ENCODE data around the gene ALK. TPM values are rescaled to one million over a fixed set of nuclear protein-coding genes. Genes with fewer than 3 reads are reported as not detected.

Gene ALK
- total and polyA plus RNA-seq, 2 donors (not counting 1 experiment from before 2014, with no cell fraction given) = not detected

DNA sequence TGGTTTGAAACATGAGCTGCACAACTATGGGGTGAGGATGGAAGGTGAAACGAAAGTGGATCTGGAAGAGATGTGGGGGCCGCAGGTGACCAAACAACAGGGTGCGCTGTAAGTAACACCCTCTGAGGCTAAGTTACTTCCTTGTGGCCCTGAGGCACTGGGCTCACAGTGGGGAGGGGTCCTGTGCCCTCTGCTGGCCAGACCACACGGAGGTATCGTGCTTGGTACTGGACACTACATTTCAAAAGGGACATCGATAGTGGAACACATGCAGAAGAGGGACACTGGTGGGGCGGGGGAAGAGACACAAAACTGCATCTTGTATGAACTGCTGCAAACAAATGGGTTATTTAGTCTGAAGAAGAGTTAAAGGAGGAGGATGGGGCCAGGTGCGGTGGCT is 695.6 kb downstream of the ALK start:
- POLR2A ChIA-PET = no interaction called here
- Histone ChIP-seq H4K20me1 (ENCODE audit: control insufficient read depth, insufficient read depth, low read length, poor library complexity, severe bottlenecking) (no peaks in the 10 kb centered on the region), H3K4me1 (ENCODE audit: control insufficient read depth in 2 of 2, insufficient read depth in 2 of 2, low read length in 2 of 2) (no peaks in the 10 kb centered on the region), H3K4me2 (replicated peaks; ENCODE audit: low read depth, low read length, poor library complexity, severe bottlenecking) (no peak overlapping the region), H2AFZ (ENCODE audit: insufficient read depth, low read depth, low read length, poor library complexity, severe bottlenecking) (no peak overlapping the region), H3K79me2 (ENCODE audit: control insufficient read depth, insufficient read depth, low read length) (no peaks in the 10 kb centered on the region), H3K4me3 (ENCODE audit: control extremely low read depth in 1 of 5, extremely low read depth in 1 of 5, insufficient read depth in 1 of 5, low read depth in 2 of 5, low read length in 4 of 5) (no peak overlapping the region), H3K27ac (ENCODE audit: low read length in 2 of 2) (no peak overlapping the region), H3K9me3 (ENCODE audit: control extremely low read depth in 1 of 3, control insufficient read depth in 2 of 3, insufficient read depth in 1 of 3, low read length in 2 of 3) (no peaks in the 10 kb centered on the region), H3K36me3 (replicated peaks in 1 of 2; ENCODE audit: control extremely low read depth in 1 of 2, control insufficient read depth in 1 of 2, extremely low read depth in 1 of 2, insufficient read depth in 2 of 2, low read length in 1 of 2) (no peaks in the 10 kb centered on the region), H3K27me3 (replicated peaks in 1 of 4; ENCODE audit: control extremely low read depth in 1 of 4, control insufficient read depth in 3 of 4, insufficient read depth in 4 of 4, low read length in 3 of 4) (no peaks in the 10 kb centered on the region), H3K9ac (ENCODE audit: low read length) (no peak overlapping the region)
- CTCF ChIA-PET = no interaction called here
- Mint-ChIP-seq H3K27ac (no peak overlapping the region), H3K9me3 (ENCODE audit: insufficient read depth) (no peaks in the 10 kb centered on the region), H3K27me3 (peaks cover 19% of the 10 kb centered on the region), H3K4me3 (no peak overlapping the region), H3K4me1 (no peaks in the 10 kb centered on the region)
- 80% methylated on average over 8 of the region's 8 CpGs for WGBS (ENCODE audit: insufficient coverage)
- no peak for DNase-seq
- no peak for ATAC-seq (ENCODE audit: low read depth)
- TF ChIP-seq, protein P1, sequence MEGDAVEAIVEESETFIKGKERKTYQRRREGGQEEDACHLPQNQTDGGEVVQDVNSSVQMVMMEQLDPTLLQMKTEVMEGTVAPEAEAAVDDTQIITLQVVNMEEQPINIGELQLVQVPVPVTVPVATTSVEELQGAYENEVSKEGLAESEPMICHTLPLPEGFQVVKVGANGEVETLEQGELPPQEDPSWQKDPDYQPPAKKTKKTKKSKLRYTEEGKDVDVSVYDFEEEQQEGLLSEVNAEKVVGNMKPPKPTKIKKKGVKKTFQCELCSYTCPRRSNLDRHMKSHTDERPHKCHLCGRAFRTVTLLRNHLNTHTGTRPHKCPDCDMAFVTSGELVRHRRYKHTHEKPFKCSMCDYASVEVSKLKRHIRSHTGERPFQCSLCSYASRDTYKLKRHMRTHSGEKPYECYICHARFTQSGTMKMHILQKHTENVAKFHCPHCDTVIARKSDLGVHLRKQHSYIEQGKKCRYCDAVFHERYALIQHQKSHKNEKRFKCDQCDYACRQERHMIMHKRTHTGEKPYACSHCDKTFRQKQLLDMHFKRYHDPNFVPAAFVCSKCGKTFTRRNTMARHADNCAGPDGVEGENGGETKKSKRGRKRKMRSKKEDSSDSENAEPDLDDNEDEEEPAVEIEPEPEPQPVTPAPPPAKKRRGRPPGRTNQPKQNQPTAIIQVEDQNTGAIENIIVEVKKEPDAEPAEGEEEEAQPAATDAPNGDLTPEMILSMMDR (IDR thresholded peaks at IDR 0.05) = no peak
- no peak for TF ChIP-seq EZH2 (IDR thresholded peaks at IDR 0.05; ENCODE audit: borderline replicate concordance, insufficient read depth, low read depth, low read length, poor library complexity, severe bottlenecking)
- intact Hi-C loops (cut with micrococcal nuclease) = no loop called here

DNA sequence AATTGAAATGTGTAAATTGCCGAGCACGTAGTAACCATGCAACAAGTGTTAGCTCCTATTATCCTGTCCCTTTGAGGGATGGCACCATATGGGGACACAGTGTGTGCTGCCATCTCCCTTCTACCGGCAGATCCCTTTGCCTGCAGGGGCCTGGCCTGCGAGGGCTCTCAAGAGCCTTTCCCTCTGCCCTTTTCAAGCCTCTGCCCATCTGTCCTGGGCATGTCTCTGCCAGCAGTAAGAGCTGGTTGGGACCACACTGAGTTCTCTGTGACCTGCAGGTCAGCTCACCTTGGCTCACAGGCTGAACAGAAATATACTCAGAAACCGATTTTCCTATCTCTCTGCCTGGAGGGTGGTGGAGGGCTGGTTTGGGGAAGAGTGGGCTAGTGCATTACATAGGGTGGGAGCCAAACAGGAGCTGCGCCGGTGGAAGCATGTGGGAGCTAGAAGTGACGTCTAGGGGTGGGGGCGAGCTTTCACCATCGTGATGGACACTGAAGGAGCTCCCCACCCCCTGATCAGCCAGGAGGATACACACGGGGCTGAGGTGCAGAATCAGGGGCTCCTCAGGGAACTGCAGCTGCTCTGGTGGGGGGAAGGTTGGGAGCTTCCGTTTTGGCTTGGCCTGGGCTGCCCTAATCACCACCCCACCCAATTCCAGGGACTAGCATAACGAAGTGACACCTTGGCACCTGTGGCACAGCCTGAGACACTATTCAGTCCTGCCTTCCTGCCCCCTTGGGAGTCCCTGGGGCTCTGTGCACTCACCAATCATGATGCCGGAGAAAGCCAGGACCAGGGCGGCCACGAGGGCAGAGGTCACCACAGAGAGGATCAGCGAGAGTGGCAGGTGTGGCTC is 696.5 kb downstream of the ALK start:
- no peak overlapping the region for H3K4me3 Mint-ChIP-seq
- Histone ChIP-seq H3K9ac (ENCODE audit: low read length) (no peak overlapping the region), H3K27ac (ENCODE audit: low read length in 2 of 2) (no peak overlapping the region), H2AFZ (ENCODE audit: insufficient read depth, low read depth, low read length, poor library complexity, severe bottlenecking) (no peak overlapping the region), H3K4me2 (replicated peaks; ENCODE audit: low read depth, low read length, poor library complexity, severe bottlenecking) (no peak overlapping the region), H3K79me2 (ENCODE audit: control insufficient read depth, insufficient read depth, low read length) (no peaks in the 10 kb centered on the region), H3K36me3 (replicated peaks in 1 of 2; ENCODE audit: control extremely low read depth in 1 of 2, control insufficient read depth in 1 of 2, extremely low read depth in 1 of 2, insufficient read depth in 2 of 2, low read length in 1 of 2) (no peaks in the 10 kb centered on the region), H3K4me3 (ENCODE audit: control extremely low read depth in 1 of 5, extremely low read depth in 1 of 5, insufficient read depth in 1 of 5, low read depth in 2 of 5, low read length in 4 of 5) (no peak overlapping the region), H3K4me1 (ENCODE audit: control insufficient read depth in 2 of 2, insufficient read depth in 2 of 2, low read length in 2 of 2) (no peaks in the 10 kb centered on the region), H4K20me1 (ENCODE audit: control insufficient read depth, insufficient read depth, low read length, poor library complexity, severe bottlenecking) (no peaks in the 10 kb centered on the region), H3K9me3 (ENCODE audit: control extremely low read depth in 1 of 3, control insufficient read depth in 2 of 3, insufficient read depth in 1 of 3, low read length in 2 of 3) (peaks cover 0 to 4% (median 0%) of the 10 kb centered on the region in 3 donors), H3K27me3 (replicated peaks in 1 of 4; ENCODE audit: control extremely low read depth in 1 of 4, control insufficient read depth in 3 of 4, insufficient read depth in 4 of 4, low read length in 3 of 4) (no peaks in the 10 kb centered on the region)
- DNase-seq (no peak), ATAC-seq (ENCODE audit: low read depth) (no peak)
- POLR2A ChIA-PET = no interaction called here
- H3K27me3 Mint-ChIP-seq = peaks cover 19% of the 10 kb centered on the region
- WGBS (ENCODE audit: insufficient coverage) = 93% methylated on average over 10 of the region's 17 CpGs
- intact Hi-C loops (cut with micrococcal nuclease) = no loop called here
- no peak overlapping the region for H3K27ac Mint-ChIP-seq
- H3K9me3 Mint-ChIP-seq (ENCODE audit: insufficient read depth) = no peaks in the 10 kb centered on the region
- TF ChIP-seq, protein P1 (IDR thresholded peaks at IDR 0.05) = no peak
- no peak for TF ChIP-seq EZH2 (IDR thresholded peaks at IDR 0.05; ENCODE audit: borderline replicate concordance, insufficient read depth, low read depth, low read length, poor library complexity, severe bottlenecking)
- CTCF ChIA-PET = no interaction called here
- H3K4me1 Mint-ChIP-seq = no peaks in the 10 kb centered on the region
